ENCODE data around the gene ATG4B.

The ATG4B gene

DNA sequence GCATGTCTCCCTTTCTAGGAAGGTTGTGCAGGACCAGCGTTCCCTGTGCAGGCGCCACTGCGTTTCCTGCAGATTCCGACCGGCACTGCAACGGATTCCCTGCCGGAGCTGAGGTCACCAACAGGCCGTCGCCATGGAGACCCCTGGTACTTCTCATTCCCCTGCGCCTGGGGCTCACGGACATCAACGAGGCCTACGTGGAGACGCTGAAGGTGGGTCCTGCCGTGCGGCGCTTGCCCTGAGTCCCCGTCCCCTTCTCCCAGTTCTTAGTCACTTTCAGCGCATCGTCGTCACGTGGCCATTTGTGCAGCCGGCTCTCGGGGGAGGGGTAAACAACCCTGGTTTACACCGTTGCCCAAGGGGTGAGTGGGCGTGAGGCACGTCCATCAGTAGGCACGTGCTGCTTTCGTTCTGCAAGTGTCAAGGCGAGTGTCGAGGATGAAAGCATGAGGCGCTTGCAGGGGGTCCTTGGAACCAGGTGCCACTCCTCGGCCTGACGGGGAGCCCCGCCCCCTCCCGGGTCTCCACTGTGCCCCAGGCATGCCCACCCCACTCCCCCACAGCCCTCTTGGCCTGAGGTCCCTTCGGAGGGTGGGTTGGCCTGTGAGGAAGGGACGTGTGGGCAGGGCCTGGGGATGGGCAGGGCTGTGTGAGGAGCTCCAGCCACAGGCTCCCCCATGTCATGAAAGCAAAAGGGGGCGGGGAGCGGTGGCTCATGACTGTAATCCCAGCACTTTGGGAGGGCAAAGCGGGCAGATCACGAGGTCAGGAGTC is 29.3 kb downstream of the ATG4B start:
- DNase-seq (ENCODE audit: low read depth): no peak

DNA sequence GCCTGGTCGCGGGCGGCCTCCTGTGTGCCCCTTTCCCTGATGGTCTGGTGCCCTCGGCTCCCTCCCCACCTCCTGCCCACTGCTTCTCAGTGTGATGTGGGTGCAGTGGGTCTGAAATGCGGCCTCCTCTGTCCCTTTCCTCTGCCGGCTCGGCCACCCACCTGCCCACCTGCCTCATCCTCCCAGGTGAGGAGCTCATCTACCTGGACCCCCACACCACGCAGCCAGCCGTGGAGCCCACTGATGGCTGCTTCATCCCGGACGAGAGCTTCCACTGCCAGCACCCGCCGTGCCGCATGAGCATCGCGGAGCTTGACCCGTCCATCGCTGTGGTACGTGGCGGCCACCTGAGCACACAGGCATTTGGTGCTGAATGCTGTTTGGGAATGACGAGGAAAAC is 30.9 kb downstream of the ATG4B start:
- DNase-seq (ENCODE audit: low read depth): no peak

DNA sequence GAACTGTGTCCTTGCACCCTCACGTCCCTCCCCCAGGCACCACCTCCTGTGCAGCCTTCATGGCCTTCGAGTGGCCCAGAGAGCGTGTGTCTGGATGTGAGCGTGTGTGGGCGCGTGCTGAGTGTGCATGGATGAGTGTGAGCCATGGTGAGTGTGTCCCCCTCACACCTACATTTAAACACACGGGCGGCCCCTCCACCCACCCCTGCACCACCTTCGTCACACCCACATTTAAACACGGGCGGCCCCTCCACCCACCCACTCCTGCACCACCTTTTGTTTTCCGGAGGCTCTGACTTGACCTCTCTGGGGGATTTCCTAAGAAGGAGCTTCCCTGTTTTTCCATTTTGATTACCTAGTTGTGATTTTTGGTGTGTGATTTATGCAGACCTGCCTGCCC is 31.3 kb downstream of the ATG4B start:
- no peak for DNase-seq (ENCODE audit: low read depth)

DNA sequence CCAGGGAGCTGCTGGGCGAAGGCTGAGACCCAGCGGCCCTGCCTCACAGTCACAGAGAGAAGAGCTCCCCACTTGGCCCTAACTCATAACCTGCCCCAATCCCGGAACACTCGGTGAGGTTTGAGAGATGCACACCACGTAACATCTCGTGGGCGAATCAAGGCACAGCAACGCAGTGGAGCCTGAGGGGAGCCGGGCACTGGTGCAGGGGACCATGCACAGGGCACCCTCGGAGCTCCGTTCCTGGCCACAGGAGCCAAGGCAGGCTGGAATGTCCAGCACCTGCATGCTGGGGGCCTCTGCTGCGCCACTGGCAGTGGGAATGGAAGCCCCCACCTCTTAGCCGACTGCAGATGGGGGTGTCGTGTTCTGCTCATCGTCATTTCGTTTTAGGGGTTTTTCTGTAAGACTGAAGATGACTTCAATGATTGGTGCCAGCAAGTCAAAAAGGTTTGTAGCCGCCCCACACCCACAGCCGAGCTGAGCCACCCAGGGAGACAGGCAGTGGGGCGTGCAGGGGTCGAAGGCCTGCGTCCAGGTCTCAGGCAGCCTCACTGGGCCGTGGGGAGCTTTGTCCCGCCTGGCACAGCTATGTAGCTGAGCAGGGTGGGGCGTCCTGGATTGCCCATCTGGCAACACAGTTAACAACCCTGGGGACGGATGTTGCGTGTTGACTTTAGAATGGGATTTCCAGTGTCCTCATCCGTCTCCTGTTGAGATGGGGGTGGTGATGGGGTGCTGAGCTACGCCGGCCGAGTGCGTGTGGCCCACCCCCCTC is 33.0 kb downstream of the ATG4B start:
- DNase-seq (ENCODE audit: low read depth): no peak

DNA sequence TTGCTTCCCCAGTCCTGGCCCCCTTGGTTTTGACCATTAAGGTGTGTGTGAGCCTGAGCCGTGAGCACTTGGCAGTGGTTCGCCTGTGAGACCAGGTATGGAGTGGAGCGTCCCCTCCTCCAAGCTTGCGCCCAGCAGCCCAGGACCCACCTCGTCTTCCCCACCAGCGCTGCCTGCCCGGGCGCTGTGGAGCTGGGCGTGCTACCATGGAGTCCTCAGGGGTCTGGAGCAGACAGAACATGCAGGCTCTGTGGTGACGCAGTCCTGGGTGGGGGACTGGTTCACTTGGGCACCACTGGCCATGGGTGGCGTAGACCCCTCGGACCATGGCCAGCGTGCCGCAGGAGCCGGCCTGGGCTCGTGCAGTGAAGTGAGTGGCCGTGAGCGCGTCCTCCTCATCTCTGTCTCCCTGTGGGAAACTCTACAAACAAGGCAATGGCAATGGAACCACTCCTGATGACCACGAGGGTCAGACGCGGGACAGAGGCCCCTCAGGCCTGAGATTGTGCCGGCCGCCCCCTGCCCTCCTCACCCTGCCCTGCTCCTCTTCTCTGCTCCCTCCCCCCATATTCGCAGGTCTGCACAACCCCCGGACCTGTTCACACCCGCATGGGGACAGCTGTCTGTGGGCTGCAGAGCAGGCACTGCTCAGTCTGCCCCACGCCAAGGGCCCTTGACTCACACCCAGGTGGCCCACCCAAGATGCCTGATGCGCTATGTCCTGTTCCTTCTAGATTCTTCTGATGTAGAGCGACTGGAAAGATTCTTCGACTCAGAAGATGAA is 34.2 kb downstream of the ATG4B start:
- DNase-seq (ENCODE audit: low read depth): no peak

DNA sequence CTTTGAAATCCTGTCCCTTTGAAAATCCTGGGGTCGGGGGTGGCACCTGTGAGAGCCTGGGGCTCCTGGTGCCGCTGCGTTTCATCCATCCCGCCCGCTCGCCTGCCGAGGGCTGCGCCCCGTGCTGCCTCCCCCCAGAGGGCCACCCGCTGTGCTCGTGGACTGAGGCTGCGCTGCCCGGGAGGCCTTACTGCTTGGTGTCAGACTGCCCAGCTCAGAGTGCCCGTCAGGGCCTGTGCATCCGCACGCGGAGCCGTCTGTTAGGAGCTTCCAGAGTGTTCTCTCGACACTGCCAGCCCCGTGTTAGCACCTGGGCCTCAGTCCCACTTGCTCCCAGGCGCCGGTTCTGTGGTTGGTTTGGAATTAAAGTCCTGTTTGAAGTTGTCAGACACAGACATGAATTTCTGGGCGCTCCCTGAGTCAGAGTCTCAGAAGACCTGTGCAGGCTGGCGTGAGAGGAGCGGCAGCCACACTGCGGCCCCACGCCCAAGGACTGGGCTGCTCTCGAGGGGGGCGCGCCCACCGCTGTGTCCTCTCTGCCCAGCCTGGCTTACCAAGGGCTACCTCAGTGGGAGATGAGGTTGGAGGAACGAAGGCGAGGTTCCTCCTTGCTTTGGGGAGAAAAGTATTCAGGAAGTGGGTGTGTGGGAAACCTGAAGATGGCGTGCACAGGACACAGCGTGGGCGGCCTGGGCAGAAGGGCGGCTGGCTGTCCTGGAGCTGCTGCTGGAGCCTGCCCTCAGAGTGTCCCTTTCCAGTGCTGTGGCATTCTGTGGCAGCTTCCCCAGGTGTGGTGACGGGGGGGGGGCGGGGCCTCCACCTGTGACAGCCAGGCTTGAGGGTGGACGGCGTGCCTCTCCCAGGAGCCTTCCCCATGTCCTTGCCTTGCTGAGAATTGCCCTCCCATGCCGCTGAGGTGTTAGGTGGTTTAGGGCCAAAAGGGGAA is 35.0 kb downstream of the ATG4B start:
- DNase-seq (ENCODE audit: low read depth): no peak

DNA sequence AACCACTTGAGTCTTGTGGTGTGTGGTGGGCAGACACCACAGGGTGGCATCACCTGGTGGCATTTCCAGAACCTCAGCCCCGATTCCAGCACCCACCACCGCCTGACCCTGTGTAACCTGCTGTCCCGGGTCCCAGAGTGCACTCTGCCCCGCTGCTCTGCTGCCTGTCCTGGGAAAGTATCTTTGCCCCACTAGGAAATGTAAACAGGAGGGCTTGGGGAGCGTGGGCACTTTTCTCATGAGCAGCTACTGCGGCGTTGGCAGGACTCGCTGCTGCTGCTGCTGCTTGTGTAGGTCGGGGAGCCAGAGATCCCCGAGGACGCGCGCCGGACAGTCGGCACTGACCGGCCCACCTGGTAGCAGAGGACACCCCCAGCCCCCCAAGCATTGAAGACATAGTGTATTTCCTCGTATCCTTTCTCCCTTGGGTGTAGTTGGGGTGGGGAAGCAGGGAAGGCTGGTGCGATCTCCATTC is 35.7 kb downstream of the ATG4B start:
- no peak for DNase-seq (ENCODE audit: low read depth)

DNA sequence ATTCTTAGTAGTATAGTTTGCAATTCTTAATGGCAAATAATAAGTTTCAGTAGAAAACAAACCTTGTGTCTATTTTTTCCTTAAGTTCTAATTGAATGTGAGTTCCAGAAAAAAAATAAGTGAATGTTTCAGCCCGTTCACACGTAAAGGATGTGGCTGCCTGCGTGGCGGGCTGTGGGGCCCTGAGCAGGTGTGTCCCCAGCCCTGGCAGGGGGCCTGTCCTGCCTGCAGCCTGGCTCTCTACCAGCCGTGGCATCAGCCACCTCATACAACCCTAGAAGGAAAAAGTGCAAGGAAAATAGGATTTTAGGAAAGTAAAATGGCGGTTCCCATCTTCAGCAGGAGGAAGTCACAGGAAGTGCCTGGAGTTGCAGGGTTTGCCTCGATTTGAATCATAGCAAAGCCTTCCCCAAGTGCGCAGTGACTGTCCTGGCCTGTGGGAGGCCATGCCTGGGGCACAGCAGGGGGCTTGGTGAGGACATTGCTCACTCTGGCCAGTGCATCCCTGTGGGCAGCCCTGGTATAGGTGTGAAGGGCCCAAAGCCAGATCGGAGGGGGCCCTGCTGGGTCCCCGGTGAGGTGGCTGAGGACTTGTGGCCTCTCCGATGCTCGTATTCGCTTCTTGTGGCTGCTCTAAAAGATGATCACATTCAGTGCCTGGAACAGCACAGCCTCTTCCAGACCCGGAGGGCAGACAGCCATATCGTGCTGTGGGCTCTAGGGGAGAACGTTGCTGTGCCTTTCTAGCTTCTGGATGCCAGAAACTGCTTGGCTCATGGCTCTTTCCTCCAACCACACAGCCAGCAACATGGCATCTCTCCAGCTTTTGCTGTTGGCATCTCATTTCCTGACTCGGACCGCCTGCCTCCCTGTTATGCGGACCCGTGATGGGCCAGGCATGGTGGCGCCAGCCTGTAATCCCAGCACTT is 36.6 kb downstream of the ATG4B start:
- no peak for DNase-seq (ENCODE audit: low read depth)

DNA sequence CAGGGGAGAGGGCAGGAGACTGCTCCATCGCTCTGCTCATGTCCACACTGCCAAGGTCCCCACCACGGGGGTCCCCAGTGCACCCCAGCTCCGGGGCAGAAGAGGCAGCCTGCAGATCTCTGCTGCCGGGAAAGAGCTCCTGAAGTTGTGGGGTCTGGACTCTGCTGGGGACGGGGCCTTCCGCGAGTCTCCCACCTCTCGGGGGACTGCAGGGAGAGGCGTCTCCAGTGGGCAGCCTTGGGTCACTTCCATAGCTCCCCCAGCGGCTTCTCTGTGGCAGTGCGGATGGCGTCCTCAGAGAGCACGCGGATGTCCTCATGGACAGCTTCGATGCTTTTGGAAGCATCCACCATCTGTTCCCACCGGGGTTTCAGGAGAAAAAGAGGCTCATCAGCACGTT is 38.4 kb downstream of the ATG4B start:
- DNase-seq (ENCODE audit: low read depth): no peak

DNA sequence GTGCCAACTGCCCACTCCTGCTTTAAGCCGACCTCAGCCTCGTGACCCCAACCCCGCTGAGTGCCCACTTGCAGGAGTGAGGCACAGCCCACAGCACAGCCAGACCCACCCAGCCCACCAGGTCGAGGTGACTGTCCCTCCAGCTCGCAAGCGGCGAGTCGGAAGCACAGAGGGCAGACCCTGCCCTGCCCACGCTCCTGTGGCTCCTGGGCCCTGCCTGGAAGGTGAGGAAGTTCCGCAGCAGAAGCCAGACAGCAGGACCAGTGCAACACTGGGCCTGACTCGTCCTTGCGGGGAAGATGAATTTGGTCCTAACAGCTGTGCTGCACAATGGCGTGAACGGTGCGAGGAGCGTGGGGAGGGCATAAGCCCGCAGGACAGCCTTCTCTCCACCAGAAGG is 39.2 kb downstream of the ATG4B start:
- DNase-seq (ENCODE audit: low read depth): no peak

DNA sequence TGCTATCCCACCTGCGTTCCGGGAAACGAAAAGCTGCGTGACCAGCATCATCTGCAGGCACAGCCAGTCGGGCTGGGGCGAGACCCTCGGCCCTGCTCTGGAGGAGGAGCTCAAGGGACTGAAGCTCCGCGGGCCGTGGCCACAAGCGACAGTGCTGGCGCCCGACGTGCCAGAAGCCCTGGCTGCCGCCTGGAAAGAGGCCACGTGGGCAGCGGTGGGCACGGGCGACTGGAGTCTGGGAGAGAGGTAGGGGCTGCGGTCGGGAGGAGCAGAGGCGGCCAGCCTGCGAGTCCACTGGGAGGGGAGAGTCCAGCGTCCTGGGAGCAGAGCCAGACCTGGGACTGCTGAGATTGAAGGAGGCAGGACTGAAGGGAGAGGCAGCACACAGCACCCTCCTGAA is 39.9 kb downstream of the ATG4B start:
- DNase-seq (ENCODE audit: low read depth): no peak

DNA sequence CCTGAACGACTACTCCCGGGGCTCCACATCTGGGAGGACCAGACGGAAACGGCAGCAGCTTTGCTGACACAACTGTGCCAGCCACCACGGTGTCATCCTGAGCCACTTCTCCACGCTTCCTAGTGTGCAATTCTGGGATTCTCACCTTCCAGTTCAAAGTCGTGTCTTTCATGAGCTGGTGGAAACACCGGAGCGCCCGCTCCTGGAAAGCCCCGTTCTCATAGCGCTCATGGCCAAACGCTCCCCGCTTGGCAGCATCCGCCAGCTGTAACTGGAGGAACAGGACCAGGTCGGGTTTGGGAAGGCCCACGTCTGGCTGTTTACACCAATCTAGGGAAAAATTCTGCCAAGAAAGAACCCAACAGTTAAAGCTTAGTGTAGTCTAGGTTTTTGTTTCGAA is 40.8 kb downstream of the ATG4B start:
- no peak for DNase-seq (ENCODE audit: low read depth)

DNA sequence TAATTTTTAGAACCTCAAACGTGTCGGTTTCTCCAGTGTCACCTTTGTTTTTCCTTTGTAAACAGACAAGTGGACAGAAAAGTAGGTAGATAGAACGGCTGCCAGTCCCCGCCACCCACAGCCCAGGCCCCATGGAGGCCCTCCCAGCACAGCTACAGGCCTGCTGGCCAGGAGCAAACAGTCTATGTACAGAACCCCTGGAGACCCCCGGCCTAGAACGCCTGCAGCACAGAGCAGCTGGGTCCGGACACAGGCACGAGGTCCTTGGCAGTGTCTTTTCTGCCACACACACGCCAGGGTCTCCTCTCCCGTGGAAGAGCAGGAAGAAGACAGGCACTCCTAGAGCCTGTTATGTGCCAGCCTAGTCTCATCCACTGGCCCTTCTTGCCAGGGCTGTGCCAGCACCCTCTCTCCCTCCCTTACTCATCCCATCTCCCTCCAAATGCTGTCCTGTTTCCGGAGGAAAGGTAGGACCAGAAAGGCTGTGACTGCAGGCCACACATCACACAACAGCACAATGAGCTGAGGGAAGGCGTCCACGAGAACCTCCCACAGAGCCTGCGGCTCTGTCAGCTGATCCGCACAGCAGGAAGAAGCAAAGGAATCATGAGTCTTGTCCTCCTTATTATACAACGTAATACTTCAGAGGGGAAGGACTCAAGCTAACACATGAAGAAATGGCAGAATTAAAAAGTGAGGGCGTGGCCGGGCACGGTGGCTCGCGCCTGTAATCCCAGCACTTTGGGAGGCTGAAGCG is 41.5 kb downstream of the ATG4B start:
- DNase-seq (ENCODE audit: low read depth): no peak

DNA sequence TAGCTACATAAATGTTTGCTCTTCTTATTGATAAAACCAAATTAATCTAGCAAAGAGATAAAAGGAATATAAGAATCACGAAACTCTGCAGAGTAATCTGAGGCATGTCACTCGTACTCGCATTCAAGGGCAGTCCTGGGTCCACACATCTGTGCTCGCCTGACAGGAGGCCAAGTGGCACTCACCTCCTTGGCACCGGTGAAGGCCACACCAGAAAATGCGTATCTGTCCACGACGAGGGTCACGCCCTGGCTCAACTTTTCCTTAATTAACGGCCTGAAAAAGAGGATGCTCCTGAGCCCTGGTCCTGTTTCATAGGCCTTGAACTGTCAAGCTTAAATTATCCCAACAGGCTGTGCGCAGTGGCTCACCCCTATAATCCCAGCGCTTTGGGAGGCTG is 42.6 kb downstream of the ATG4B start:
- DNase-seq (ENCODE audit: low read depth): no peak

DNA sequence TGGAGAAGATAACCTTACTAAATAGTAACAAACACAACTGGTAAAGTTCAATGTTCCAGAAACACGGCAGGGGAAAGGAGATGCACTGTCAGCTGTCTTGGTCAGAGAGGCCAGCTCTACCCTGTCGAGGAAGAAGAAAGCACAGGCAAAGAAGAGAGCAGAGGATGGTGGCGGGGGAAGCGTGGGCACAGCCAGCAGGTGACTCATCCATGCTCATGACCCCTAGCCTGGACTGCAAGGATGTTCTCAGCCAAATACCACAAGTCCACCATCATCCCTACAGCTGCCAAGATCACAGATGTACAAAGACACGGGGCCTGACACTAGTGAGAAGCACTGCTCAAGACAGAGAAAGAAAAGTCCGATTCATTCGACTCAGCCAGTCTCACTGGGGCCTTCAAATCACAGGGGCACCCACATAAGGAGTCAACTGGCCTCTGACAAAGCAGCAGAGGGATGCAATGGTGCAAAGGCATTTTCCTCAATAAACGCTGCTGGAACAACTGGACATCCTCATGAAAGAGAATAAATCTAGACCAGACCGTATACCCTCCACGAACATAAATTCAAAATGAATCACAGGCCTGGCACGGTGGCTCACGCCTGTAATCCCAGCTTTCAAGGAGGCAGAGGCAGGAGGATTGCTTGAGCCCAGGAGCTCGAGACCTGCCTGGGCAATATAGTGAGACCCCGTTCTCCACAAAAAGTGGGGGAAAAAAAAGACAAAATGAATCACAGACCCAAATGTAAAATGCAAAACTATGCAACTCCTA is 43.5 kb downstream of the ATG4B start:
- DNase-seq (ENCODE audit: low read depth): no peak

DNA sequence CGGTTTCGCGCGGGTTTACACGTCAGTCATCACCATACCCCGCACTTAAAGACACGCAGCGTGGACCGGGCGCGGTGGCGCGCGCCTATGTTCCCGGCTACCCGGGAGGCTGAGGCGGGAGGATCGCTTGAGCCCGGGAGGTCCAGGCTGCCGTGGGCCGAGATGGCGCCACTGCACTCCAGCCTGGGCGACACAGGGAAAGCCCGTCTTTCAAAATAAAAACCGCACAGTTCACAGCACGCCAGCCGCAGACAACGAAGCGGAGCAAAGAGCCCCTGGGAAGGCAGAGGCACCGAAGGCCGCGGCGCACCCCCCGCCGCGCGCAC is 48.8 kb downstream of the ATG4B start:
- DNase-seq (ENCODE audit: low read depth): no peak

DNA sequence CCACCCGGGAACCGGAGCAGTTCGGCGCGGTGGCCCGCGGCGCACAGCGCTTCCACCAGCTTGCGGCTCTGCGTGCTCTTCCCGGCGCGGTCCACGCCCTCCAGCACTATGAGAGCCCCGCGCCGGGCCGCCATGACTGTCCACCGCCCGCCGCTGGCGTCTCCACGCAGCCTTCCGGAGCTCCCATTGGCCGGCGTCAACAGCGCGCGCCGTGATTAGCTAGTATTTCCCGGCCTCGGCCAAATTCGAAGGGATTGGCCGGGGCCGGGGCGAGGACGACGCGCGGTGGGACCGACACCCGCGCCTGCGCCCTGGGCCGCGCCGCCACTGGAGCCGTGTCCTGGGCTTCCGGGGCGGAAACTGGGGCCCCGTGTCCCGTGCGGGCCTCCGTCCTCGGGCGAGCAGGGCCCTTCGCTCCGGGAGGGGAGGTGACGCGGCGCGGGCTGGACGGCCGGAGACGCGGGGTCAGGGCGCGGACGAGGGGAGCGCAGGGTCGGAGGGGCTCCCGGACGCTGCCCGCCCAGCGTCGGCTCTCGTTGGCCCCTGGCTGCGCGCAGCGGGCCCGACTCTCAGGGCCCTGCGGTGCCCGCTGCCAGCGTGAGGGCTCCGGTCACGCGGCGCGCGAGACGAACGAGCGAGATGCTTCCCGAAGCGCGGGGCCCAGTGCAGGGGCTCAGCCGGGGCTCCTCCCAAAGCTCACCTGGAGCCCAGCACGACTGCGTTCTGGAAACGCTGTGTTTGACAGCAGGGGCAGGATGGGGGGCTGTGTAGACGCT is 49.3 kb downstream of the ATG4B start, which contains the start of gene DTYMK:
Gene DTYMK (minus strand): TSS at position 166 of the 776 bp plus-strand sequence. CDS start 32 bp downstream, at position 134.
- DNase-seq (ENCODE audit: low read depth): peak; percentile 90

DNA sequence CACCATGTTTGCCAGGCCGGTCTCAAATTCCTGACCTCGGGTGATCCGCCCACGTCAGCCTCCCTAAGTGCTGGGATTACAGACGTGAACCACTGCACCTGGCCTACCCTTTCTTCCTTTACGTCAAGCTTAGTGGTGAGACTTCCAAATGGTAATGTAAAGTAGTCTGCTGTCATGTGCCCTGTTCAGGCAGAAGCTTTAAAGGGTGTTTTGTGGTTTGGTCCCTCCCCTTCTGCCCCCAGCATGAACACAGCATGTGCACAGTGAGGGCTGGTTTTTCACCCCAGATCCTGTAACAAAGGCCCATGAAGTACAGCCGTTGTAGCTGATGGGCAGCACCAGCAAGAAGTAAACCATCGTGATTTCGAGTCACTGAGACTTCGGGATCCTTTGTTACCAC is 51.8 kb downstream of the ATG4B start:
- DNase-seq (ENCODE audit: low read depth): no peak

All from stimulated activated CD4-positive, alpha-beta T cell treated with anti-CD3 and anti-CD28 coated beads, Interleukin-2, amount 100 ng/mL, for 4 hours (primary cell).